HEK293 (cell line): Measurements from ENCODE around the gene FBXO5.
"Not testable (repeated sequence)": the region's sequence is repeated elsewhere in the genome, so short reads cannot be mapped to it uniquely, and the experiment has no call there.

Experiments used
- CTCF ChIA-PET: fragments of 350-600 bp; formaldehyde crosslinking; extraction: SDS; loops from one replicate; lab custom pipeline; 2021; ENCODE audit warnings: antibody characterized with exemption; lab: Yijun Ruan, JAX
- POLR2A ChIA-PET: fragments of 300-600 bp; formaldehyde crosslinking; extraction: SDS; loops from one replicate; lab custom pipeline; 2020; ENCODE audit warnings: antibody characterized with exemption, inconsistent platforms; lab: Yijun Ruan, JAX
- H3K27ac ChIP-seq: fragments of 200-500 bp; sonication (Bioruptor generic); 2 replicates; pipeline ENCODE4 v1.5.1; 2014; ENCODE audit warnings: low read depth, low read length, control low read depth, inconsistent platforms; ENCODE audit errors: extremely low read depth
- H3K36me3 ChIP-seq, 2 experiments: fragments of 200-500 bp in 1 of 2; sonication (Bioruptor generic) in 1 of 2; 1 replicate in 1 of 2; 2 replicates in 1 of 2; pipeline ENCODE4 v1.5.1; 2014 to 2017; ENCODE audit warnings: inconsistent platforms in 2 of 2, low read length in 2 of 2; ENCODE audit not compliant: control insufficient read depth in 2 of 2, insufficient read depth in 1 of 2
- H3K4me1 ChIP-seq: fragments of 200-500 bp; sonication (Bioruptor generic); 2 replicates; pipeline ENCODE4 v1.5.1; 2014; ENCODE audit warnings: mild to moderate bottlenecking, low read length, inconsistent platforms; ENCODE audit not compliant: control insufficient read depth, insufficient read depth
- H3K4me3 ChIP-seq: 2 replicates; pipeline ENCODE4 v1.5.1; 2011; ENCODE audit warnings: low read depth, mild to moderate bottlenecking, control low read depth, low read length, moderate library complexity
- H3K9me3 ChIP-seq: fragments of 200-500 bp; sonication (Bioruptor generic); 2 replicates; pipeline ENCODE4 v1.5.1; 2014; ENCODE audit warnings: low read depth, low read length, inconsistent platforms; ENCODE audit not compliant: control insufficient read depth, insufficient read depth
- PRDM1 ChIP-seq: fragments of 450-650 bp; formaldehyde crosslinking; IDR thresholded peaks from 2 replicates; pipeline ENCODE4; 2016; ENCODE audit warnings: missing biosample characterization, missing genetic modification characterization
- PRDM2 ChIP-seq: fragments of 450-650 bp; formaldehyde crosslinking; IDR thresholded peaks from 2 replicates; pipeline ENCODE4 v1.5.1; 2016; ENCODE audit warnings: missing biosample characterization, missing genetic modification characterization, borderline replicate concordance
- WT1 ChIP-seq: fragments of 450-650 bp; formaldehyde crosslinking; IDR thresholded peaks from 2 replicates; pipeline ENCODE4 v1.5.1; 2016; ENCODE audit warnings: missing biosample characterization, missing genetic modification characterization
- ZBTB6 ChIP-seq: fragments of 450-650 bp; formaldehyde crosslinking; IDR thresholded peaks from 2 replicates; pipeline ENCODE4 v1.5.1; 2017; ENCODE audit warnings: missing biosample characterization, missing genetic modification characterization
- ZNF211 ChIP-seq: fragments of 450-650 bp; formaldehyde crosslinking; IDR thresholded peaks from 2 replicates; pipeline ENCODE4 v1.5.1; 2016; ENCODE audit warnings: low read depth, missing biosample characterization, missing genetic modification characterization
- ZNF362 ChIP-seq: fragments of 450-650 bp; formaldehyde crosslinking; IDR thresholded peaks from 2 replicates; pipeline ENCODE4 v1.5.1; 2016; ENCODE audit warnings: missing biosample characterization, missing genetic modification characterization
- ZNF391 ChIP-seq: fragments of 450-650 bp; formaldehyde crosslinking; IDR thresholded peaks from 2 replicates; pipeline ENCODE4 v1.5.1; 2016; ENCODE audit warnings: low read depth, missing biosample characterization, missing genetic modification characterization, borderline replicate concordance
- ZNF677 ChIP-seq: fragments of 450-650 bp; IDR thresholded peaks from 2 replicates; pipeline ENCODE4 v1.5.0; 2018; ENCODE audit warnings: missing biosample characterization, mild to moderate bottlenecking, missing genetic modification characterization, moderate library complexity

FBXO5 gene

DNA sequence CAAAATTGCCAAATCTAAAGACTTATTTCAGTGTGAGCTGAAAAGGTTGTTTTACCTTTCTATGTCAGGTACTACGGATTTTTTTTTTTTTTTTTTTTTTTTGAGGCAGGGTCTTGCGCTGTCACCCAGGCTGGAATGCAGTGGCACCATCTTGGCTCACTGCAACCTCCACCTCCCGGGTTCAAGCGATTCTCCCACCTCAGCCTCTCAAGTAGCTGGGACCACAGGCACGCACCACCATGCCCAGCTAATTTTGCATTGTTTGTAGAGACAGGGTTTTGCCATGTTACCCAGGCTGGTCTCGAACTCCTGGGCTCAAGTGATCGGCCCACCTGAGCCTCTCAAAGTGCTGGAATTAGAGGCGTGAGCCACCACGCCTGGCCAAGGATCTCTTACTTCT lies 17.9 kb upstream of the FBXO5 start:
- CTCF ChIA-PET, result interaction anchor here (0.6 to 1.5 kb wide), 4 partner anchors 10 to 24 kb away, joined by 3 to 8 read pairs (median 4); partner anchors contain the start of gene FBXO5
- not testable (repeated sequence) for H3K27ac ChIP-seq, H3K4me1 ChIP-seq, H3K9me3 ChIP-seq
- POLR2A ChIA-PET, result interaction anchor here (0.6 to 5.0 kb wide), 3 partner anchors 16 to 211 kb away, joined by 3 to 55 read pairs (median 4); partner anchors contain the start of gene FBXO5
- Histone ChIP-seq H3K4me3 (peak overlapping the region; percentile 83), H3K36me3 (peaks cover 12 to 47% of the 10 kb centered on the region in 2 experiments; a peak in 2 of 3 replicates)
- TF ChIP-seq ZNF362 (tag by site-specific recombination), result peak; percentile 89

GRCh38 chr6:153000243-153000642 lies 17.4 kb upstream of the FBXO5 start:
- POLR2A ChIA-PET, result interaction anchor here (0.6 to 5.0 kb wide), 3 partner anchors 15 to 211 kb away, joined by 3 to 55 read pairs (median 4); partner anchors contain the start of gene FBXO5

More at GRCh38 chr6:153000243-153000642, 17.4 kb upstream of the FBXO5 start:
- H3K4me3 ChIP-seq, result peak overlapping the region; percentile 0; the same call in 1 of the 2 replicates
- CTCF ChIA-PET, result interaction anchor here (0.6 to 1.5 kb wide), 4 partner anchors 9 to 25 kb away, joined by 3 to 8 read pairs (median 4); partner anchors contain the start of gene FBXO5
- no peak overlapping the region for H3K27ac ChIP-seq
- TF ChIP-seq ZNF211 (tag by site-specific recombination) (no peak), PRDM2 (no peak), ZNF391 (tag by site-specific recombination) (no peak), ZBTB6 (tag by site-specific recombination) (no peak), WT1 (tag by site-specific recombination) (no peak), PRDM1 (tag by site-specific recombination) (no peak), ZNF677 (tag by site-specific recombination) (no peak)
- TF ChIP-seq, all 188 proteins: peak for 0
- no peaks in the 10 kb centered on the region for H3K9me3 ChIP-seq
- H3K36me3 ChIP-seq, result peaks cover 12 to 52% of the 10 kb centered on the region in 2 experiments; a peak in 2 of 3 replicates
- H3K4me1 ChIP-seq, result no peaks in the 10 kb centered on the region
